ENCODE data around the gene IL1R2. TPM values are rescaled to one million over a fixed set of nuclear protein-coding genes. Genes with fewer than 3 reads are reported as not detected.

IL1R2 gene
- polyA plus RNA-seq, 3 donors = 0.28 to 1.1 (median 0.44) TPM

Other genes with a start within 250 kb of the IL1R2 start
- 10 to 100 TPM; 24.9 to 34.1 (median 29.5) TPM for gene IL1R1, start 150.8 kb downstream of the IL1R2 start, polyA plus RNA-seq (ENCODE audit: insufficient read length in 3 of 3)
- gene IL1RL2, start 195.1 kb downstream of the IL1R2 start, polyA plus RNA-seq (ENCODE audit: insufficient read length in 3 of 3) = 1 to 10 TPM in 2 of 3 donors, under 1 TPM in 1; 0.98 to 1.4 (median 1.3) TPM